Lower lobe of right lung (tissue), 2 donors: ENCODE data around the gene REPS1. TPM values are rescaled to one million over a fixed set of nuclear protein-coding genes. Genes with fewer than 3 reads are reported as not detected.

Experiments
- ATAC-seq, 2 donors: fragments of 200-7000 bp; cut with Tn5 transposase; one replicate each; pipeline ENCODE4 v1.9.1; 2020 to 2022; ENCODE audit warnings: mild to moderate bottlenecking in 2 of 2, moderate library complexity in 2 of 2
- DNase-seq: peaks from one replicate; pipeline ENCODE4 v3.0.0-alpha.2; 2020
- H3K27ac ChIP-seq: fragments of 200-600 bp; one replicate; pipeline ENCODE4 v1.8.0; 2022
- H3K27me3 ChIP-seq: fragments of 200-600 bp; one replicate; pipeline ENCODE4 v1.8.0; 2022; ENCODE audit warnings: low read depth
- H3K36me3 ChIP-seq: fragments of 200-600 bp; one replicate; pipeline ENCODE4 v1.8.0; 2022; ENCODE audit warnings: mild to moderate bottlenecking
- H3K4me1 ChIP-seq: fragments of 200-600 bp; one replicate; pipeline ENCODE4 v1.8.0; 2022
- H3K4me3 ChIP-seq: fragments of 200-600 bp; one replicate; pipeline ENCODE4 v1.8.0; 2022; ENCODE audit warnings: mild to moderate bottlenecking
- H3K9me3 ChIP-seq: fragments of 200-600 bp; one replicate; pipeline ENCODE4 v1.8.0; 2022
- CTCF ChIP-seq: fragments of 200-600 bp; IDR thresholded peaks from one replicate; pipeline ENCODE4 v1.8.0; 2022; ENCODE audit warnings: antibody characterized with exemption, mild to moderate bottlenecking
- intact Hi-C: fragments of 100-400 bp; cut with DNase I; formaldehyde crosslinking; loops from one replicate; pipeline ENCODE4 v1.11.0; 2022
- total RNA-seq: library from RNA; stranded (reverse); fragmentation: NEBNext Ultra II Directional; extraction: Animal tissue kit (Norgen Biotek cat#: 25700); gene quantifications from one replicate; pipeline ENCODE4 v1.2.1, GENCODE V29; 2021
- donor health status: DM: no; HTN: yes; CAD: no; lungs with severe emphysema.

REPS1 gene
- total RNA-seq, 1 donor from 2014 or later: 39.1 TPM

- ATAC-seq: no peak
- H3K4me1 ChIP-seq: peaks cover 48% of the 10 kb centered on the region
These were observed 17.9 kb downstream of the REPS1 start for GRCh38 chr6:138970159-138970558.

GRCh38 chr6:138966870-138967269, 21.2 kb downstream of the REPS1 start:
- Histone ChIP-seq H3K4me1 (peaks cover 26% of the 10 kb centered on the region), H3K27me3 (no peaks in the 10 kb centered on the region), H3K27ac (no peak overlapping the region), H3K4me3 (no peak overlapping the region), H3K36me3 (no peaks in the 10 kb centered on the region), H3K9me3 (no peaks in the 10 kb centered on the region)
- DNase-seq (no peak), ATAC-seq (no peak)
- intact Hi-C loops: no loop called here
- TF ChIP-seq CTCF: no peak

More at GRCh38 chr6:138970159-138970558, 17.9 kb downstream of the REPS1 start:
- Histone ChIP-seq H3K4me3 (no peak overlapping the region), H3K36me3 (no peaks in the 10 kb centered on the region), H3K27me3 (no peaks in the 10 kb centered on the region), H3K9me3 (no peaks in the 10 kb centered on the region), H3K27ac (peak overlapping the region; percentile 44)
- TF ChIP-seq CTCF: no peak
- DNase-seq: no peak
- intact Hi-C loops: no loop called here

DNA sequence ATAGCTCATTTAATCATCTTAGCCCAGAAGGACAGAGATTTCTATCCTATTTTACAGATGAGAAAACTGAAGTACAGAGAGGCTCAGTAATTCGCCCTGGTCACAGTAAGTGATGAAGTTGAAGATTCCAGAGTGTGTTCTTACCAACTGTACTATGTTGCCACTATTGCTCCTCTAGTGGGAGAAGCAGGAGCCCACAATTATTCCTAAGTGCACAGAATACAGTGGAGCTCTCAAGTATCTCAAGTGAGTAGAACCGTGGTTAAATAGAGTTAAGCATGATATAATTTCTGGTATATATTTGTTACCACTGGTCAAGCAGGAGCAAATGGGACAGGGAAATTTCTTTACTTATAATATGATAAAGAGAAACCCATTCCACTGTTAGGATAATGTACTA, 22.1 kb downstream of the REPS1 start:
- no peak for TF ChIP-seq CTCF
- Histone ChIP-seq H3K4me1 (peaks cover 18% of the 10 kb centered on the region), H3K27ac (no peak overlapping the region), H3K36me3 (no peaks in the 10 kb centered on the region), H3K4me3 (no peak overlapping the region), H3K9me3 (no peaks in the 10 kb centered on the region), H3K27me3 (no peaks in the 10 kb centered on the region)
- ATAC-seq: no peak
- intact Hi-C loops: no loop called here
- DNase-seq: no peak

GRCh38 chr6:138965291-138965874, 22.7 kb downstream of the REPS1 start:
- no peaks in the 10 kb centered on the region for H3K27me3 ChIP-seq
- H3K27ac ChIP-seq: no peak overlapping the region
- peaks cover 12% of the 10 kb centered on the region for H3K4me1 ChIP-seq
- DNase-seq (no peak), ATAC-seq (no peak)
- H3K4me3 ChIP-seq: no peak overlapping the region
- no peak for TF ChIP-seq CTCF
- H3K36me3 ChIP-seq: no peaks in the 10 kb centered on the region
- no peaks in the 10 kb centered on the region for H3K9me3 ChIP-seq
- intact Hi-C loops: no loop called here

GRCh38 chr6:138964012-138964411, 24.0 kb downstream of the REPS1 start:
- DNase-seq: no peak
- H3K4me1 ChIP-seq: peaks cover 9% of the 10 kb centered on the region
- H3K4me3 ChIP-seq: no peak overlapping the region
- H3K27me3 ChIP-seq: no peaks in the 10 kb centered on the region
- TF ChIP-seq CTCF: no peak
- intact Hi-C loops: no loop called here
- no peaks in the 10 kb centered on the region for H3K9me3 ChIP-seq
- H3K36me3 ChIP-seq: no peaks in the 10 kb centered on the region
- ATAC-seq: no peak
- H3K27ac ChIP-seq: no peak overlapping the region
